Measurements from ENCODE around the gene CFD. TPM values are rescaled to one million over a fixed set of nuclear protein-coding genes. Genes with fewer than 3 reads are reported as not detected.

Gene CFD
- total RNA-seq, 2 experiments from 2014 or later = 1.4 to 1.7 TPM

Other genes with a start within 250 kb of the CFD start
- 10 to 100 TPM; 79.9 to 81.1 TPM for gene POLRMT, start 226.1 kb upstream of the CFD start, total RNA-seq
- gene FGF22, start 219.8 kb upstream of the CFD start, total RNA-seq = not detected
- 100 to 1,000 TPM; 104 to 110 TPM for gene RNF126, start 196.4 kb upstream of the CFD start, total RNA-seq
- 1 to 10 TPM; 7.5 to 8.6 TPM for gene FSTL3, start 183.3 kb upstream of the CFD start, total RNA-seq
- not detected for gene PRSS57, start 164.2 kb upstream of the CFD start, total RNA-seq
- under 1 TPM in 1 of 2 experiments, not detected in 1; 0.13 TPM for gene PALM, start 150.7 kb upstream of the CFD start, total RNA-seq
- gene MISP, start 108.6 kb upstream of the CFD start, total RNA-seq = not detected
- 100 to 1,000 TPM; 872 to 908 TPM for gene PTBP1, start 62.2 kb upstream of the CFD start, total RNA-seq
- gene PLPPR3, start 37.7 kb upstream of the CFD start, total RNA-seq = not detected
- gene AZU1, start 31.8 kb upstream of the CFD start, total RNA-seq = not detected
- gene PRTN3, start 18.7 kb upstream of the CFD start, total RNA-seq = not detected
- not detected for gene ELANE, start 7.4 kb upstream of the CFD start, total RNA-seq
- gene MED16, start 33.5 kb downstream of the CFD start, total RNA-seq = 10 to 100 TPM; 42.8 to 46.8 TPM
- gene RNU6-9, start 33.8 kb downstream of the CFD start, total RNA-seq = not detected
- gene R3HDM4, start 53.6 kb downstream of the CFD start, total RNA-seq = 10 to 100 TPM; 55.8 to 56.9 TPM
- 1 to 10 TPM; 6.7 to 7.2 TPM for gene KISS1R, start 57.7 kb downstream of the CFD start, total RNA-seq
- 10 to 100 TPM; 18.8 to 19.0 TPM for gene ARID3A, start 66.4 kb downstream of the CFD start, total RNA-seq
- gene WDR18, start 124.7 kb downstream of the CFD start, total RNA-seq = 100 to 1,000 TPM; 121 to 126 TPM
- gene GRIN3B, start 140.8 kb downstream of the CFD start, total RNA-seq = not detected
- 100 to 1,000 TPM; 132 to 141 TPM for gene TMEM259, start 161.5 kb downstream of the CFD start, total RNA-seq
- not detected for gene RNU6-2, start 161.9 kb downstream of the CFD start, total RNA-seq
- 10 to 100 TPM; 64.2 to 71.2 TPM for gene CNN2, start 166.9 kb downstream of the CFD start, total RNA-seq
- gene ABCA7, start 180.4 kb downstream of the CFD start, total RNA-seq = 10 to 100 TPM; 16.1 to 17.2 TPM
- gene ARHGAP45, start 207.5 kb downstream of the CFD start, total RNA-seq = 100 to 1,000 TPM; 148 to 154 TPM
- 100 to 1,000 TPM; 272 to 275 TPM for gene POLR2E, start 235.7 kb downstream of the CFD start, total RNA-seq
- gene GPX4, start 244.3 kb downstream of the CFD start, total RNA-seq = 100 to 1,000 TPM; 205 to 209 TPM

Data from activated CD8-positive, alpha-beta memory T cell treated with anti-CD3 and anti-CD28 coated beads for 36 hours (primary cell).